Left cardiac atrium (tissue), 4 donors: ENCODE results near the gene FYCO1. TPM values are rescaled to one million over a fixed set of nuclear protein-coding genes. Genes with fewer than 3 reads are reported as not detected.

Experiments used
- ATAC-seq, 2 donors: fragments of 200-7000 bp; cut with Tn5 transposase; one replicate each; pipeline ENCODE4 v1.9.1; 2020; ENCODE audit warnings: mild to moderate bottlenecking in 2 of 2, moderate library complexity in 2 of 2
- DNase-seq: peaks from one replicate; pipeline ENCODE4 v3.0.0-alpha.2; 2020
- intact Hi-C, 2 donors: fragments of 100-400 bp; cut with DNase I; formaldehyde crosslinking; loops; one replicate each; pipeline versions ENCODE4 v1.14.1 to v1.15.1; 2022 to 2023
- total RNA-seq, 2 donors: library from RNA; stranded (reverse); fragmentation: NEBNext Ultra II Directional; extraction: Animal tissue kit (Norgen Biotek cat#: 25700); gene quantifications; one replicate each; pipeline ENCODE4 v1.2.1, GENCODE V29; 2021
- donor health status: DM: no; HTN: yes; CAD: no.
- donor health status: DM: no; HTN: yes; CAD: no; lungs with severe emphysema.
- donor health status: DM: yes; HTN: yes; CAD: no.
- donor health status: Dilated cardiomyopathy.

Gene FYCO1
- total RNA-seq, 2 donors from 2014 or later: 64.4 to 91.9 TPM

GRCh38 chr3:45937206-45938042 lies 58.2 kb downstream of the FYCO1 start:
- DNase-seq (no peak), ATAC-seq (no peak)
- intact Hi-C loops: loop anchor here in 1 of 2 donors (5.0 kb wide), 1 partner anchor 140 kb away; no protein-coding TSS in a partner anchor

GRCh38 chr3:45936261-45936660 lies 59.4 kb downstream of the FYCO1 start:
- intact Hi-C loops: loop anchor here in 1 of 2 donors (5.0 kb wide), 1 partner anchor 141 kb away; no protein-coding TSS in a partner anchor
- ATAC-seq: no peak

GRCh38 chr3:45933591-45933990 lies 62.0 kb downstream of the FYCO1 start:
- no peak for DNase-seq

More at GRCh38 chr3:45936261-45936660, 59.4 kb downstream of the FYCO1 start:
- no peak for DNase-seq

GRCh38 chr3:45932112-45932511 lies 63.5 kb downstream of the FYCO1 start:
- intact Hi-C loops: no loop called here

More at GRCh38 chr3:45933591-45933990, 62.0 kb downstream of the FYCO1 start:
- intact Hi-C loops: no loop called here
- no peak for ATAC-seq

GRCh38 chr3:45931496-45931895 lies 64.1 kb downstream of the FYCO1 start:
- intact Hi-C loops: no loop called here
- no peak for ATAC-seq

More at GRCh38 chr3:45932112-45932511, 63.5 kb downstream of the FYCO1 start:
- no peak for DNase-seq
- ATAC-seq: no peak

DNA sequence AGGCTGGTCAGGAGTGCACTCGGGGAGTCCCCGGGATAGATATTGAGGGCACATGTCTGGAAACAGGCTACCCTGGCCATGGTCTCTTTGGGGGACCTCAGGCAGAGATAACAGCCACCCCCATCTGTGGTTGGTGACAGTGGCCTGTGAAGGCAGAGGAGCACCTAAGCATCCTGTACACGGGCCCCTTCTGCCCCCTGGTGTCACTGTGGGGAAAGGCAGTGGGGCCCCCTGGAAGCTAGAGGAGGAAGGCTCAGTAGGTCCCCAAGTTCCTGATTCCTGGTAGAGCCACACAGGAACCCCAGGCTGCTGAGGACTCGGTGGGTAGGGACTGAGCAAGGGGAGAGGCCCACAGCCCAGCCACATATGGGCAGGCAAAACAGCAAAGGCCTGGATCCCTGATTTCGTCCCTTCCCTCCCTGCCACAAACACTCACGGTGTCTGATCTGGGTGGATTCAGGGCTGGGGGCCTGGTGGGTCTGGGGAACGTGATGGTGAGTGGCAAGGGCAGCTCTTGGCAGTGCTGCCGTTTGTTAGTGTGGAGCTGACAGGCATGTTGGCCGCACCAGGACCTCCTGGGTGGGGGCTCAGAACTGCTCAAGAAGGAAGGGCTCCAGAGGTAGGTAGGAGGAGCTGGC lies 66.5 kb downstream of the FYCO1 start:
- intact Hi-C loops: loop anchor here in 1 of 2 donors (10.0 kb wide), 1 partner anchor 164 kb away; no protein-coding TSS in a partner anchor
- DNase-seq (peak; percentile 31), ATAC-seq (peak; percentile 58 to 59)

More at GRCh38 chr3:45931496-45931895, 64.1 kb downstream of the FYCO1 start:
- DNase-seq: no peak

- DNase-seq (no peak), ATAC-seq (no peak)
- intact Hi-C loops: loop anchor here in 1 of 2 donors (10.0 kb wide), 1 partner anchor 163 kb away; no protein-coding TSS in a partner anchor
Measured at GRCh38 chr3:45927881-45928280, 67.7 kb downstream of the FYCO1 start.

GRCh38 chr3:45923755-45924154 lies 71.9 kb downstream of the FYCO1 start:
- DNase-seq: no peak
- intact Hi-C loops: loop anchor here in 1 of 2 donors (10.0 kb wide), 1 partner anchor 159 kb away; no protein-coding TSS in a partner anchor

DNA sequence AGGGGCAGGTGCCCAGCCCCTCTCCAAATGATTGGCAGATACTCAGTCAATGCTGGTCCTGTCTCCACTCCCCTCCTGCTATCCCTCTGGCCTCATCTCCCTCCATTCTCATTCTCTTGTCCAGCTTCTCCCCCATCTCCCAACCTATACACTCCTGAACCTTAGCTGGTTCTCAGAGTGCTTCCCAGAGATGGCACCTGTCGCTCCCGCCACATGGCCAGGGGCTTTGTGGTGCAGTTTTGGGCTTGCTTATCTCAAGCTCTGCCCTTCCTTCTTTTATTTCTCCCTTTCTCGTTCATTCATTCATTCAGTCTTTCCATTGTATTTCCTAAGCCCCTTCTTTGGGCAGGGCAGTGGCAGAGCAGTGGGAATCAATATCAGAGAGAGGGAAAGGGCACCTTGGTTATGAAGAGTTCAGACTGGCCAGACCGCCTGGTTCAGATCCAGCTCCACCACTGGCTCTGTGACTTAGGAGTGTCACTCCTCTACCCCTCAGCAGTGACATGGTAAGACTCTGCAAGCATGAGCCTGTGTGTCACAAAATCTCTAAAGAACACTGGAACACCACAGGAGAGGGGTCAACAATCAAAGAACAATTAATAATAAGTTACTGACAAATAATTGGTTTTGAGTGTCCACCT lies 72.6 kb downstream of the FYCO1 start:
- ATAC-seq: no peak
- intact Hi-C loops: loop anchor here in 1 of 2 donors (10.0 kb wide), 1 partner anchor 158 kb away; no protein-coding TSS in a partner anchor
- DNase-seq: no peak

More at GRCh38 chr3:45923755-45924154, 71.9 kb downstream of the FYCO1 start:
- ATAC-seq: peak in 1 of 2 donors; percentile 33

GRCh38 chr3:45922039-45922326 lies 73.6 kb downstream of the FYCO1 start:
- DNase-seq (no peak), ATAC-seq (no peak)
- intact Hi-C loops: loop anchor here in 1 of 2 donors (10.0 kb wide), 1 partner anchor 157 kb away; no protein-coding TSS in a partner anchor

DNA sequence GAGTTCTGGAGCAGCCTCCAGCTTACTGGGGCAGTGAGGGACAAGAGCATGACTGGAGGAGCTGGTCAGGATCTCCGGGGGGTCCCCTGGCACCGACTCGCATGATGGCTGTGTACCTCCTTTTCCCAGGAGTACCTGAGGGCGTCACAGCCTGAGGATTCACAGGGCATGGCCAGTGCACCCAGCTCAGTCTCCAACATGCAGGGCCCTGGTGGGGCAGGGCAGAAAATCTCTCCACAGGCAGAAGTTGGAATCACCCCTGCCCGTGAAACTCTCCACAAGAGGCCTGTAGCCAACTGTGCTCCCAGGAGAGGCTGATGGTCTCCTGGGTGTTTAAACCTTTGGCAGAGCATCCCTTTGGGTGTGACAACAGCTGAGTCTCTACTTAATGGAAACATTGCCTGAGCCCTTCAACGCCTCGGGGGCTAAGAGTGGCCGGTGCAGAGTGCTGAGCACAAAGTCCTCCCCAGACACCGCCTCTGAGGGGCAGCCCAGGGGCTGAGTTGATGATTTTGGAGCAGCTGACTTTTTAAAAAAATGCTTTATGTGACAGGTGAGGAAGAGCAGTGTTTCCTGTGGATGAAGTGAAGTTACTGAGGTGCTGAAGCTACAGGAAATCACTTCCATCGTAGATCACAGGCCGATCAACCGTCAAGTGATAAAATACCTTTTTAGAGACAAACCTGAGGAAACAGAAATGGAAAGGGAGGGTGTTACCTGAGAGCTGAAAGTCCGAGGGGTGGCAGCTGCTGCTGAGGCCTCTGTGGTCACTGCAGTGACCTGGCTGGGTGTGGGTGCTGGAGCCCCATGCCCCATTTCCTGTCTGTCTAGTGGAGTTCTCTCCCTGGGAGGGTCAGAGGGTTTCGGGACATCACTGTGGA lies 74.2 kb downstream of the FYCO1 start:
- ATAC-seq: no peak
- intact Hi-C loops: loop anchor here in 1 of 2 donors (10.0 kb wide), 1 partner anchor 157 kb away; no protein-coding TSS in a partner anchor
- no peak for DNase-seq

DNA sequence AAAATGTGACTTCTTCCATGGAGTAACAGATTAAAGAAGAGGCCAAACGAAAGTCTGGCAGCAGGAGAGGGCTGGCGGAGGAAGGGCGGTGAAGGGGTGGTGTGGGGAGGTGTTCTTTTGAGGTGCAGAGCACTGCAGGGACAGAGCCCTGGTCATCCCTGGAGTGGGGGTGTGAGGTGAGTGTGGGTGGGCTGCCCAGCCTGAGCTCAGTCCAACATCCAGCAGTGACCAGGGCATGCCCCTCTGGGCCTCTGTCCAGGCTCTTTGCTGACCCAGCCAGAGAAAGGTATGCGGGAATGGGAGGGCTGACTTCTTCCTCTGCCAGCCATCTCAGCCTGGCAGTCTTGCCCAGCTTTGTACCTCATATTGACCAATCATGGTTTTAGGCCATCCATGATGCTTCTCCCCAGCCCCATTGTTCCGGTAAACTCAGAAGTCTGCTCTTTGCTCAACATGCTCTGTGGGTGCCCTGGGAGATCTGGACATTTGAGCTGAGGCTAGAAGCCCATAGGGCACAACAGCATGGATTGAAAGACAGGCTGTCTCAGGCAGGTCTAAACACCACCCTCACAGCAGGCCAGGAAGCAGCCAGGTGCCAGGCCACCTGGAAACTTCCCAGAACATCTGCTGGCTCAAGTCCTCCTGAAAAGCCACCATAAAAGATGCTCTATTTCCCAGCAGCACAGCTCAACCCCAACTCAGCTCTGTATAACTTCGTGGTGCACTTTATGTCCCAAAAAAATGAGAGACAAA lies 78.3 kb downstream of the FYCO1 start:
- ATAC-seq: no peak
- DNase-seq: no peak
- intact Hi-C loops: no loop called here

DNA sequence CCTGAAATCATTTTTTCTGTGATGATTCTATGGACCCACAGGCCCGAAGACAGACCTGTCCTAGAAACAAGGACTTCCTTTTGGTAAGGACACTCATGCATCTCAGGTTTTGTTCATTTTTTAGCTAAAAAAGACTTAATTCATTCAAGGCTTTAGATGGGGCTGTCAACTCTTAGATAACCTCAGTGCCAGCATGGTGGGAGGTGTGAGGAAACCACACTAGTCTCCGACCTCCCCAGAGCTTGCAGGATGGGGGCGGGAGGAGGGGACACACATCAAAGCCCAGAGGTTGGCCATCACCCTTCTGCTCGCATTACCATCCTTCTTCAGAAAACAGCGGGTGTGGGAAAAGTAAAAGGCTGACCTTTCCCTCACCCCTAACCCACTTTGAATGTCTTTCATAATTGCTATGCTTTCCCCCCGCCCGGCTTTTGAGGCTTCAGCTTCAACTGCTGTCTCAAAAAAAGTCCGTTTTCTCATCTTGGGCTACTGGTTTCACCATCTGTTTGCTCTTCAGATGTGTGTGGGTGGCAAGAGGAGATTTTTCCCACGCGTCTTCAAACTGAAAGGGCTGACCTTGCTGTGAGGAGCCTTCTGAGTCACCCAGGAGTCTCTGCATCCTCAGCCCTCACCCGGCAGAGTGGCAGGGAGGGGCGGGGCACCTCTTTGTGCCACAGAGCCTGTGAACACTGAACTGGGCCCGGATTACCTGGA lies 79.9 kb downstream of the FYCO1 start:
- no peak for DNase-seq
- intact Hi-C loops: no loop called here
- peak; percentile 48 to 70 for ATAC-seq

- no peak for DNase-seq
- ATAC-seq: no peak
- intact Hi-C loops: no loop called here
Measured at GRCh38 chr3:45915059-45915439, 80.6 kb downstream of the FYCO1 start.

DNA sequence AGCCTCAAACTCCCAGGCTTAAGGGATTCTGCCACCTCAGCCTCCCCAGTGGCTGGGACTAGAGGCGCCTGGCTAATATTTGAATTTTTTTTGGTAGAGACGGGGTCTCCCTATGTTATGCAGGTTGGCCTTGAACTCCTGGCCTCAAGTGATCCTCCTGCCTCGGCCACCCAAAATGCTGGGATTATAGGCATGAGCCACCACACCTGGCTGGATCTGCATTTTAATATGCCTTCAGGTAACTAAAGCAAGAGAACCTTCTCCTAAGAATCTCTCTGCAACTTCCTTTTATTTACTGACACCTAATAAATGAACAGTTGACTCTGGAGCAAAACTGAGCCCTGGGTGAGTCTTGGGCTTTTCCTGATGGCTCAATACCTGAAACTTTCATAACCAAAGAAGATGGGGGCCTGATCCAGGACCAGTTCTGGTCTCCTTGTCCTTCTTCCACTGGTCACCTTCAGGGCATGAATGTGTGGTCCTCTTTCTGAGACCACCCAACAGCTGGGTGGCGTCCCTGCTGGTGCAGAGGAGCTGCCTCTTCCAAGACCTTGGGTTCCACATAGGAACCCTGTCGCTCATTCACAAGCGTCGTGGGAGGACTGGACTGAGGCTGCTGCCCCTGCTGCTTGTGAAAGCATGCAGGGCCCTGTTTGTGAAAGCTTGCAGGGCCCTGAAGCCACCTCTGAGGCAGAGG lies 81.1 kb downstream of the FYCO1 start:
- intact Hi-C loops: no loop called here
- no peak for DNase-seq
- no peak for ATAC-seq

DNA sequence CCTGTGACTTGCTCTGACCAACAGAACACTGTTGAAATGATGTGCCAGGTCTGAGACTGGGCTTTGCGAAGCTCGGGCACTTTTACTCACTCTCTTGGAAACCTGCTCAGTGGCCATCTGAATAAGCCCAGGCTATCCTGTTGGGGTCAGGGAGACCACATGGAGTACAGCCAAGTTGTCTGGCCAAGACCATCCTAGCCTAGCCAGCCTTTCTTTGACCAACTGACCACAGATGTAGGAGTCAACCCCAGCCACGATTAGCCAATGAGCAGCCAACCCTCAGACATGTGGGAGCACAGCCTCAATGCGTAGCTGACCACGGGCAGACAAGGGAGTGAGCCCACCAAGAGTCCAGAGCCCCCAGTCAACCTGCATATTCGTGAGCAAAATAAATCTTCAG lies 83.2 kb downstream of the FYCO1 start:
- DNase-seq: no peak
- no peak for ATAC-seq
- intact Hi-C loops: no loop called here
